Activated CD4-positive, alpha-beta T cell treated with anti-CD3 and anti-CD28 coated beads for 48 hours (primary cell): Measurements from ENCODE around the gene LAX1.

ENCODE experiments used
- DNase-seq: peaks from one replicate; pipeline ENCODE4 v3.0.0-alpha.2; 2020

The LAX1 gene

GRCh38 chr1:203818399-203818798, 53.4 kb downstream of the LAX1 start:
- no peak for DNase-seq

GRCh38 chr1:203823306-203823705, 58.3 kb downstream of the LAX1 start:
- no peak for DNase-seq
